Adrenal gland (tissue), 12 donors: ENCODE data around the gene KIF1C. TPM values are rescaled to one million over a fixed set of nuclear protein-coding genes. Genes with fewer than 3 reads are reported as not detected.

ENCODE experiments used
- DNase-seq, 7 donors: peaks; one replicate each; pipeline ENCODE4 v3.0.0-alpha.2; 2019 to 2020
- H3K27ac ChIP-seq, 5 donors: fragments of 200-600 bp; sonication (generic) in 4 of 5; 1 replicate in 3 of 5; 2 replicates in 2 of 5; pipeline versions ENCODE4 v1.5.1 to v1.8.0; 2016 to 2020; ENCODE audit warnings: mild to moderate bottlenecking in 1 of 5
- H3K27me3 ChIP-seq: fragments of 200-600 bp; 2 replicates; pipeline ENCODE4 v1.8.0; 2021
- H3K36me3 ChIP-seq, 2 donors: fragments of 200-600 bp; replicated peaks in 1 of 2; 1 replicate in 1 of 2; 2 replicates in 1 of 2; pipeline versions ENCODE4 v1.5.1 to v1.8.0; 2018 to 2022
- H3K4me1 ChIP-seq, 2 donors: fragments of 200-600 bp; replicated peaks in 1 of 2; 1 replicate in 1 of 2; 2 replicates in 1 of 2; pipeline versions ENCODE4 v1.5.1 to v1.8.0; 2018 to 2021
- H3K4me3 ChIP-seq, 4 donors: fragments of 200-600 bp; sonication (generic) in 3 of 4; one replicate each; pipeline ENCODE4 v1.5.1; 2016 to 2018
- H3K9me3 ChIP-seq, 3 donors: fragments of 200-600 bp; sonication (generic) in 1 of 3; replicated peaks in 1 of 3; 1 replicate in 2 of 3; 2 replicates in 1 of 3; pipeline versions ENCODE4 v1.5.1 to v1.8.0; 2016 to 2021
- POLR2A ChIP-seq, 2 donors: fragments of 450-650 bp; IDR thresholded peaks; one replicate each; pipeline ENCODE4 v1.6.1; 2017; ENCODE audit warnings: antibody characterized with exemption in 2 of 2, mild to moderate bottlenecking in 2 of 2, moderate library complexity in 1 of 2
- WGBS, 4 donors: extraction: QIAGEN DNeasy Blood & Tissue Kit in 2 of 4; methylation state at CpG; one replicate each; pipeline versions ENCODE4 v1.1.5 to v1.1.7; 2013 to 2017; 5-methylcytosine and 5-hydroxymethylcytosine counted together
- intact Hi-C, 2 donors: fragments of 100-400 bp; cut with DNase I; formaldehyde crosslinking; loops; one replicate each; pipeline versions ENCODE4 v1.14.1 to v1.15.0; 2022 to 2023
- polyA plus RNA-seq, 3 donors: library from polyadenylated mRNA; stranded (reverse); fragments of 200-250 nt in 2 of 3; fragments of 350-450 nt in 1 of 3; fragmentation: Illumina TruSeq in 1 of 3; extraction: RNeasy Lipid Tissue Mini Kit (QIAGEN cat#74804) in 1 of 3; gene quantifications; one replicate each; pipeline ENCODE4 v1.2.3, GENCODE V29; 2013 to 2014
- total RNA-seq, 9 donors: library from RNA; depleted of rRNA in 4 of 9; stranded (reverse); fragments of >200 nt in 4 of 9; fragments of 120-200 nt in 1 of 9; fragmentation: NEBNext Ultra II Directional in 1 of 9; extraction: Animal tissue kit (Norgen Biotek cat#: 25700) in 1 of 9; gene quantifications; one replicate each; pipeline versions ENCODE4 v1.1.0 to v1.2.4, GENCODE V29; 2013 to 2023
- TF ChIP-seq, protein P1 (sequence below), 6 experiments: fragments of 450-650 bp in 4 of 6; fragments of 200-600 bp in 2 of 6; sonication (generic) in 1 of 6; IDR thresholded peaks; 1 replicate in 5 of 6; 2 replicates in 1 of 6; pipeline versions ENCODE4 v1.5.1 to v1.8.0; 2016 to 2021; ENCODE audit warnings: antibody characterized with exemption in 6 of 6, mild to moderate bottlenecking in 2 of 6, moderate library complexity in 1 of 6
- donor health status: healthy with polysubstance abuse.
- donor health status: Bipolar disorder and iron deficiency.
- donor health status: DM: yes; HTN: yes; CAD: no.
- donor health status: DM: no; HTN: no; CAD: no.
- donor health status: DM: no; HTN: no; CAD: no.
- donor health status: DM: yes; HTN: yes; CAD: no.

KIF1C gene
- total and polyA plus RNA-seq, 12 donors = 16.2 to 91.0 (median 55.4) TPM

DNA sequence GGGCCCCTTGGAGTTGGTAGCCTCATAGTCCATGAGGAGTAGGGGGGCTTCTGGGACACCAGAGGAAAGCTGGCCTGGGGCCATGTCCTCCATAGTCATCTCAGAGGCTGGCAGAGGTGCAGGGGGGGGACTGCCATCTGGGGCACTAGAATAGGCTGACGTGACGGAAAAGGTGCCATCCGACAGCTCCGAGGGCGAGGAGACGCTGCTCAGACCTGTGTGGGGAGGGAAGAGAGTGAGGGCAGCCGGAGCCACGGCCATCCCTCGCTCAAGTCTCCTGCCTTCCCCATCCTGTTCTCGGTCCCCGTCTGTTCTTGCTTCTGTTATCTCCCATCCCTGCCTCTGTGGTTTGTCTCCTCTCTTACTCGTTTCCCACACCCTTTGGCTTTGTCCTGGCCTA, 25.4 kb upstream of the KIF1C start:
- WGBS, 4 donors = 90 to 94% (median 92%) methylated on average over 10 to 12 of the region's 12 CpGs
- TF ChIP-seq, protein P1, sequence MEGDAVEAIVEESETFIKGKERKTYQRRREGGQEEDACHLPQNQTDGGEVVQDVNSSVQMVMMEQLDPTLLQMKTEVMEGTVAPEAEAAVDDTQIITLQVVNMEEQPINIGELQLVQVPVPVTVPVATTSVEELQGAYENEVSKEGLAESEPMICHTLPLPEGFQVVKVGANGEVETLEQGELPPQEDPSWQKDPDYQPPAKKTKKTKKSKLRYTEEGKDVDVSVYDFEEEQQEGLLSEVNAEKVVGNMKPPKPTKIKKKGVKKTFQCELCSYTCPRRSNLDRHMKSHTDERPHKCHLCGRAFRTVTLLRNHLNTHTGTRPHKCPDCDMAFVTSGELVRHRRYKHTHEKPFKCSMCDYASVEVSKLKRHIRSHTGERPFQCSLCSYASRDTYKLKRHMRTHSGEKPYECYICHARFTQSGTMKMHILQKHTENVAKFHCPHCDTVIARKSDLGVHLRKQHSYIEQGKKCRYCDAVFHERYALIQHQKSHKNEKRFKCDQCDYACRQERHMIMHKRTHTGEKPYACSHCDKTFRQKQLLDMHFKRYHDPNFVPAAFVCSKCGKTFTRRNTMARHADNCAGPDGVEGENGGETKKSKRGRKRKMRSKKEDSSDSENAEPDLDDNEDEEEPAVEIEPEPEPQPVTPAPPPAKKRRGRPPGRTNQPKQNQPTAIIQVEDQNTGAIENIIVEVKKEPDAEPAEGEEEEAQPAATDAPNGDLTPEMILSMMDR (IDR thresholded peaks at IDR 0.05) = no peak
- no peak for TF ChIP-seq POLR2A (IDR thresholded peaks at IDR 0.05)
- peak overlapping the region in 1 of 5 donors; percentile 9 for H3K27ac ChIP-seq
- H3K27me3 ChIP-seq = no peaks in the 10 kb centered on the region
- peaks cover 0 to 48% of the 10 kb centered on the region in 2 donors for H3K36me3 ChIP-seq
- DNase-seq = no peak
- peaks cover 13 to 29% of the 10 kb centered on the region in 2 donors for H3K4me1 ChIP-seq
- intact Hi-C loops = no loop called here
- H3K9me3 ChIP-seq = no peaks in the 10 kb centered on the region
- H3K4me3 ChIP-seq = no peak overlapping the region

DNA sequence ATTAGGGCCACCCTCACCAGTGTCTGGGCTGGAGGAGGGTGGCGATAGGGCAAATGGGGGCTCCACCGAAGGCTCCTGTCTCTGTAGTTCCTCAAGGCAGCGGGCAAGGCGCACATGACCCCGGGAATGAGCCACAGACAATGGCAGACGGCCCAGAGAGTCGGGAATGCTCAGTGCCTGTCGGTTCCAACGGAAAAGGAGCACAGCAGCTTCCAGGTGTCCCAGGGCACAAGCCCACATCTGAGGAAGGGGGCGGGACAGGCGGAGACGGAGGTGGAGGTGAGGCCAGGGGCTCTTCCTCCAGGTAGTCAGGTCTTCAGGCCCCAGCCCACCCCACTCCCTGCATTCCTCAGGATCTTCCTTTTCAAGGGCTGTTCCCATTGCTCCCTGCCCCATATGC, 25.0 kb upstream of the KIF1C start:
- no peaks in the 10 kb centered on the region for H3K27me3 ChIP-seq
- no peak for TF ChIP-seq POLR2A (IDR thresholded peaks at IDR 0.05)
- TF ChIP-seq, protein P1 (IDR thresholded peaks at IDR 0.05) = no peak
- H3K4me1 ChIP-seq = peaks cover 13 to 29% of the 10 kb centered on the region in 2 donors
- intact Hi-C loops = no loop called here
- H3K36me3 ChIP-seq = peaks cover 0 to 52% of the 10 kb centered on the region in 2 donors
- no peak overlapping the region for H3K27ac ChIP-seq
- H3K4me3 ChIP-seq = no peak overlapping the region
- H3K9me3 ChIP-seq = no peaks in the 10 kb centered on the region
- 85 to 95% (median 87%) methylated on average over 12 of the region's 12 CpGs for WGBS, 4 donors
- DNase-seq = no peak

DNA sequence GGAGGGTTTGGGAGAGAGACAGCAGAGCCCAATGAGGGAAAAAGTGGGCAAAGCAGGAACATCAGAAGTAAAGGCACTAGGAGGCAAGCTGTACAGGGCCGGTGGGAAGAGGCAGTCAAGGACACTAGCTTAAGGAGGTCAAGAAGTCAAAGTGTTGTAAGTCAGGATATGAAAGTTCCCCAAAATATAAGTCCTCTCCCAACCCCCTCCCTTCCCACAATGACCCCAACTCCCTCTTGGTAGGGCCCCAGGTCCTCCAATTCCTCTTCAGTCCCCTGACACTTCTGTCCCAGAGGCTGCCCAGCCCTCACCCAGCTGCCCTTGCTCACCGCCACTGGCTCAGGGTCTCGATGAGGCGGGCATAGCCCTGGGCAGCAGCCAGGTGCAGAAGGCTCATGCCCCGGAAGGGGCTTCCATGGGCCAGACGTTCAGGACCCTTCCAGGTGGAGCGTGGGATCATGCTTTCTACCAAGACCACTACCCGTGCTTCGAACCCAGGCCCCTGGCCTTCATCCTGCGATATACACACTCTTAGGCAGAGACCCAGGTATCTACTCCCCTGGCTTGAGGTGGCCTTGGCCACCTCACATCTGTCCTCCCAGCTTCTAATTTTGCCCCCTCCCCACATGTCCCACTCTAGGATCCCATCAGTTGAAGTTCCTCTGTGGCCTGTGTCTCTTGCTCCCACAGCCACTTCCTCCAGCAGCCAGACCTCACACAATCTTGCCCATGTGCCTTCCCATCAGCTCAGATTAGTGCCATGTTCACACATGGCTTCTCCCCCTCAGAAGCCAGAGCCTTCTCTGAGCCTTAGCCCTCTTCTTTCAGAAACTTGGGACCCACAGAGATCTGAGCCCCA, 24.3 kb upstream of the KIF1C start:
- peaks cover 7 to 22% of the 10 kb centered on the region in 2 donors for H3K4me1 ChIP-seq
- no peak overlapping the region for H3K27ac ChIP-seq
- DNase-seq = no peak

DNA sequence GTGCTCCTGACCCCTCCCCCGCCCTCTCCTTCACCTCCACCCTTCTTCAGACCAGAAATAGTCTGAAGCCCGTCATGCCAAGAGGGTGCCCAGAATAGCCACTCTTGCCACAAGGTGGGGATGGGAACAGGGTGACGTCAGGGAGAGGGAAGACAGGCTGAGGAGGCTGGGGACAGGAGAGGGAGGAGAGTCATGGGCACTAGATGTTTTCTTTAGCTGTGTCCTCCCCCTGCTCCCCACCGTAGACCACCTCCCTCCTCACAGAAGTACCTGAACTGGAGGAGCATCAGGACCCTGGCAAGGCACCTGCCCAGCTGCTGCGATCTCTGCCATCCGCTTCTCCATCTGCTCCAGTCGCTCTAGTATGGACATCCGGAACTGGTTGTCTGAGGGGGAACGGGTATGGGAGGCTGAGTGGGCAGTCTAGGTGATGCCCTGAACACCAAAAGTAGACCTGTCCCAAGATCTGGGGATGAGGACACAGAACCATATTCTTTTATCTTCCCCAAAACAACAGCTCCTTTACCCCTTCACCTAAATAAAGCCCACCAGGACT, 23.6 kb upstream of the KIF1C start:
- no peak overlapping the region for H3K27ac ChIP-seq
- WGBS, 4 donors = 82 to 89% (median 88%) methylated on average over 9 of the region's 9 CpGs
- H3K36me3 ChIP-seq = peaks cover 0 to 67% of the 10 kb centered on the region in 2 donors

More for the DNA sequence above, 24.3 kb upstream of the KIF1C start:
- intact Hi-C loops = no loop called here
- Histone ChIP-seq H3K4me3 (no peak overlapping the region), H3K27me3 (no peaks in the 10 kb centered on the region), H3K36me3 (peaks cover 0 to 59% of the 10 kb centered on the region in 2 donors), H3K9me3 (no peaks in the 10 kb centered on the region)
- TF ChIP-seq, protein P1 (IDR thresholded peaks at IDR 0.05) = no peak
- no peak for TF ChIP-seq POLR2A (IDR thresholded peaks at IDR 0.05)
- WGBS, 4 donors = 77 to 86% (median 83%) methylated on average over 10 of the region's 10 CpGs

More for the DNA sequence above, 23.6 kb upstream of the KIF1C start:
- no peaks in the 10 kb centered on the region for H3K9me3 ChIP-seq
- TF ChIP-seq, protein P1 (IDR thresholded peaks at IDR 0.05) = no peak
- no peak for TF ChIP-seq POLR2A (IDR thresholded peaks at IDR 0.05)
- H3K27me3 ChIP-seq = no peaks in the 10 kb centered on the region
- intact Hi-C loops = no loop called here
- DNase-seq = no peak
- H3K4me1 ChIP-seq = peaks cover under 1 to 15% of the 10 kb centered on the region in 2 donors
- H3K4me3 ChIP-seq = no peak overlapping the region
